B cell (primary cell): Measurements from ENCODE around the gene MPLKIP. TPM values are rescaled to one million over a fixed set of nuclear protein-coding genes. Genes with fewer than 3 reads are reported as not detected.

Experiments used
- ATAC-seq: fragments of 200-7000 bp; cut with Tn5 transposase; one replicate; pipeline ENCODE4 v1.10.0; 2021; ENCODE audit warnings: low read depth, mild to moderate bottlenecking, moderate number of reproducible peaks, moderate library complexity
- CTCF ChIA-PET: fragments of 350-600 bp; sonication (Branson Sonifier 250); formaldehyde crosslinking; loops from one replicate; lab custom pipeline; 2021; ENCODE audit warnings: antibody characterized with exemption, inconsistent platforms; lab: Charles Lee
- POLR2A ChIA-PET: fragments of 350-600 bp; sonication (Branson Sonifier 250); formaldehyde crosslinking; loops from one replicate; lab custom pipeline; 2021; ENCODE audit warnings: antibody characterized with exemption; lab: Charles Lee
- DNase-seq: peaks from one replicate; pipeline ENCODE4 v3.0.0; 2013
- H2AFZ ChIP-seq: 2 replicates; pipeline ENCODE4 v1.6.1; 2012; ENCODE audit warnings: mild to moderate bottlenecking, low read depth, low read length; ENCODE audit not compliant: insufficient read depth, poor library complexity, severe bottlenecking
- H3K27ac ChIP-seq, 2 donors: 1 replicate in 1 of 2; 2 replicates in 1 of 2; pipeline ENCODE4 v1.5.1; 2012 to 2013; ENCODE audit warnings: low read length in 2 of 2, mild to moderate bottlenecking in 2 of 2, moderate library complexity in 1 of 2
- H3K27me3 ChIP-seq, 4 experiments: fragments of 200-600 bp in 1 of 4; sonication (generic) in 1 of 4; replicated peaks in 1 of 4; 1 replicate in 2 of 4; 2 replicates in 2 of 4; pipeline versions ENCODE4 v1.6.1 to v1.7.0; 2013 to 2016; ENCODE audit warnings: low read length in 3 of 4, mild to moderate bottlenecking in 2 of 4, mixed read lengths in 1 of 4, moderate library complexity in 1 of 4; ENCODE audit not compliant: insufficient read depth in 4 of 4, control insufficient read depth in 3 of 4; ENCODE audit errors: control extremely low read depth in 1 of 4
- H3K36me3 ChIP-seq, 2 experiments: replicated peaks in 1 of 2; 1 replicate in 1 of 2; 2 replicates in 1 of 2; pipeline versions ENCODE4 v1.6.1 to v1.7.1; 2013; ENCODE audit warnings: low read length in 1 of 2; ENCODE audit not compliant: insufficient read depth in 2 of 2, control insufficient read depth in 1 of 2; ENCODE audit errors: control extremely low read depth in 1 of 2, extremely low read depth in 1 of 2
- H3K4me1 ChIP-seq, 2 donors: fragments of 200-600 bp in 1 of 2; sonication (generic) in 1 of 2; 1 replicate in 1 of 2; 2 replicates in 1 of 2; pipeline versions ENCODE4 v1.5.1 to v1.6.1; 2013 to 2017; ENCODE audit warnings: low read length in 2 of 2; ENCODE audit not compliant: control insufficient read depth in 2 of 2, insufficient read depth in 2 of 2
- H3K4me2 ChIP-seq: replicated peaks from 2 replicates; pipeline ENCODE3; 2012; ENCODE audit warnings: mild to moderate bottlenecking, low read depth, low read length; ENCODE audit not compliant: poor library complexity, severe bottlenecking
- H3K4me3 ChIP-seq, 5 experiments: fragments of 200-600 bp in 1 of 5; sonication (generic) in 1 of 5; 1 replicate in 3 of 5; 2 replicates in 2 of 5; pipeline versions ENCODE4 v1.5.1 to v1.7.0; 2011 to 2016; ENCODE audit warnings: low read length in 4 of 5, mild to moderate bottlenecking in 4 of 5, low read depth in 2 of 5, control low read depth in 1 of 5, moderate library complexity in 1 of 5; ENCODE audit not compliant: insufficient read depth in 1 of 5; ENCODE audit errors: control extremely low read depth in 1 of 5, extremely low read depth in 1 of 5
- H3K79me2 ChIP-seq: fragments of 200-600 bp; sonication (generic); one replicate; pipeline ENCODE4 v1.6.0; 2016; ENCODE audit warnings: low read length; ENCODE audit not compliant: control insufficient read depth, insufficient read depth
- H3K9ac ChIP-seq: fragments of 200-600 bp; sonication (generic); 2 replicates; pipeline ENCODE4 v1.6.1; 2017; ENCODE audit warnings: mild to moderate bottlenecking, low read length, moderate library complexity
- H3K9me3 ChIP-seq, 3 donors: one replicate each; pipeline versions ENCODE4 v1.6.1 to v1.7.1; 2013; ENCODE audit warnings: low read length in 2 of 3; ENCODE audit not compliant: control insufficient read depth in 2 of 3, insufficient read depth in 1 of 3; ENCODE audit errors: control extremely low read depth in 1 of 3
- H4K20me1 ChIP-seq: 2 replicates; pipeline ENCODE4 v1.6.0; 2012; ENCODE audit warnings: mild to moderate bottlenecking, low read length; ENCODE audit not compliant: insufficient read depth, control insufficient read depth, poor library complexity, severe bottlenecking
- H3K27ac Mint-ChIP-seq: one replicate; pipeline ENCODE4 v1.8.0; 2021; ENCODE audit warnings: mixed read lengths
- H3K27me3 Mint-ChIP-seq: one replicate; pipeline ENCODE4 v1.8.0; 2021; ENCODE audit warnings: mixed read lengths
- H3K4me1 Mint-ChIP-seq: one replicate; pipeline ENCODE4 v1.8.0; 2021; ENCODE audit warnings: mixed read lengths
- H3K4me3 Mint-ChIP-seq: one replicate; pipeline ENCODE4 v1.8.0; 2021; ENCODE audit warnings: mixed read lengths
- H3K9me3 Mint-ChIP-seq: one replicate; pipeline ENCODE4 v1.8.0; 2022; ENCODE audit warnings: mixed read lengths; ENCODE audit not compliant: insufficient read depth
- EZH2 ChIP-seq: IDR thresholded peaks from 2 replicates; pipeline ENCODE4 v1.6.1; 2012; ENCODE audit warnings: borderline replicate concordance, low read depth, mild to moderate bottlenecking, moderate library complexity, low read length; ENCODE audit not compliant: insufficient read depth, poor library complexity, severe bottlenecking
- WGBS: methylation state at CpG from one replicate; pipeline ENCODE4 v1.1.5; 2013; ENCODE audit warnings: missing lambda C conversion rate; ENCODE audit not compliant: insufficient coverage; 5-methylcytosine and 5-hydroxymethylcytosine counted together
- intact Hi-C: fragments of 100-400 bp; cut with micrococcal nuclease; formaldehyde crosslinking; loops from one replicate; pipeline ENCODE4 v1.10.0; 2022
- polyA plus RNA-seq: library from polyadenylated mRNA; depleted of rRNA; stranded (reverse); fragments of >200 nt; gene quantifications from 2 replicates; pipeline ENCODE4 v1.2.3, GENCODE V29; 2012
- total RNA-seq, 2 donors: library from RNA; stranded (reverse); fragments of 120-200 nt in 1 of 2; gene quantifications; 1 replicate in 1 of 2; 2 replicates in 1 of 2; pipeline versions ENCODE4 v1.2.3 to v1.2.4, GENCODE V29; 2013 to 2022
- TF ChIP-seq, protein P1 (sequence below): fragments of 200-600 bp; IDR thresholded peaks from one replicate; pipeline ENCODE4 v1.8.0; 2022; ENCODE audit warnings: antibody characterized with exemption, mild to moderate bottlenecking

Gene MPLKIP
- total and polyA plus RNA-seq, 2 donors (not counting 1 experiment from before 2014, with no cell fraction given), result 23.2 to 34.1 TPM

DNA sequence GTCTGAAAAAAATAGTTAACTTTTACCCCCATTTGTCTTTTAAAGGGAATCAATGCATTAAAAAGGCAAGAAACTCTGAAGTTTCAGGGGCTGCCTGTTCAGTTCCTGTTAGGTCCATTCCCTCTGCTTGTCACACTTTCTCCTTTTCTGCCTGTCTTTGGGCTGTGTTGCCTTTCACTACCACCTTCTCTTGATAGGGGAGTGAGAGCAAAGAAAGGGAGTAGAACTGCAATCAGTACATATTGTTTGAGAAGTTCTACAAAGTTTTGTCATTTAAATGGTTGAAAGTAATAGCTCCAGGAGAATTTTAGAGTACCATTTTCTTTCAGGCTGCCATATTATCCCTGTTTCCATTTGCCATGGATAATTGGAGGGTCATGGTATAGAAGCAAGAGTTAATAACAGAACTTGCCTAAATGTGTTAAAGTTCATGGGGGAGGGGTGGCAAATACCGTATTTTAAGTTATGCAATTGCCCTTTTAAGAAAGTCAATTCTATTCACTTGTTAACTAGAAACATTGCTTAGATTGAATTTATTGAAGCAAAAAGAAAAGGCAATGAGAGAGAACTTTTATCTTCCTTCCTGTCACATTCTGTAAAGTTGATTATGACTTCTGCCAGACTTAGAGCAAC, 38.6 kb downstream of the MPLKIP start:
- H3K36me3 ChIP-seq, result peaks cover 4 to 35% of the 10 kb centered on the region in 2 experiments
- H3K4me2 ChIP-seq, result no peak overlapping the region
- H3K9ac ChIP-seq, result no peak overlapping the region
- intact Hi-C loops, result no loop called here
- no peak overlapping the region for H3K27ac ChIP-seq
- no peaks in the 10 kb centered on the region for H3K79me2 ChIP-seq
- ChIA-PET POLR2A (no interaction called here), CTCF (interaction anchor here (0.7 kb wide), 1 partner anchor 39 kb away, joined by 3 read pairs; the partner anchor contains the start of genes MPLKIP and SUGCT)
- H3K27ac Mint-ChIP-seq, result no peak overlapping the region
- no CpG with 5 or more reads among the region's 1 CpG for WGBS
- H3K27me3 ChIP-seq, result no peaks in the 10 kb centered on the region
- no peak overlapping the region for H2AFZ ChIP-seq
- H4K20me1 ChIP-seq, result no peaks in the 10 kb centered on the region
- H3K9me3 Mint-ChIP-seq, result no peaks in the 10 kb centered on the region
- no peak overlapping the region for H3K4me3 ChIP-seq
- no peak overlapping the region for H3K4me3 Mint-ChIP-seq
- DNase-seq (no peak), ATAC-seq (no peak)
- no peaks in the 10 kb centered on the region for H3K4me1 ChIP-seq
- H3K9me3 ChIP-seq, result no peaks in the 10 kb centered on the region
- TF ChIP-seq, protein P1, sequence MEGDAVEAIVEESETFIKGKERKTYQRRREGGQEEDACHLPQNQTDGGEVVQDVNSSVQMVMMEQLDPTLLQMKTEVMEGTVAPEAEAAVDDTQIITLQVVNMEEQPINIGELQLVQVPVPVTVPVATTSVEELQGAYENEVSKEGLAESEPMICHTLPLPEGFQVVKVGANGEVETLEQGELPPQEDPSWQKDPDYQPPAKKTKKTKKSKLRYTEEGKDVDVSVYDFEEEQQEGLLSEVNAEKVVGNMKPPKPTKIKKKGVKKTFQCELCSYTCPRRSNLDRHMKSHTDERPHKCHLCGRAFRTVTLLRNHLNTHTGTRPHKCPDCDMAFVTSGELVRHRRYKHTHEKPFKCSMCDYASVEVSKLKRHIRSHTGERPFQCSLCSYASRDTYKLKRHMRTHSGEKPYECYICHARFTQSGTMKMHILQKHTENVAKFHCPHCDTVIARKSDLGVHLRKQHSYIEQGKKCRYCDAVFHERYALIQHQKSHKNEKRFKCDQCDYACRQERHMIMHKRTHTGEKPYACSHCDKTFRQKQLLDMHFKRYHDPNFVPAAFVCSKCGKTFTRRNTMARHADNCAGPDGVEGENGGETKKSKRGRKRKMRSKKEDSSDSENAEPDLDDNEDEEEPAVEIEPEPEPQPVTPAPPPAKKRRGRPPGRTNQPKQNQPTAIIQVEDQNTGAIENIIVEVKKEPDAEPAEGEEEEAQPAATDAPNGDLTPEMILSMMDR, result no peak
- TF ChIP-seq EZH2, result no peak
- H3K27me3 Mint-ChIP-seq, result no peaks in the 10 kb centered on the region
- H3K4me1 Mint-ChIP-seq, result peaks cover 2% of the 10 kb centered on the region

DNA sequence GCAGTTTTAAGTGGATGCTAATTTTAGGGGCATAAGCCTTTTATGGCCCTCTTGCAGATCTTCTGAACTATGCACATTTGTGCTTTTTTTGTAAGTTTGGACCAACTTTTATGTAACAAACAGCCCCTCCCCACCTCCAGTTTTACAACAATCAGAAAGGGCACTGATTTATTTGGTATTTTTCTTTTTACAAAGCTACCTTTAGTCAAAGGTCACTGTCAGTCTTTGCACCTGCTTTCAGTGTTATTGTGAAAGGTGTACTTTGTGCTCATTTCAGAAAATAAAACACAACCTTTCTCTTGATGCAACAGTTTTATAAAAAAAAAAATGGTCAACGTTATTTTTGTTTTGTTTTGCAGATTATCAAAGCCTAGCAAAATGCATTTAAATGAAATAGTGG, 39.2 kb downstream of the MPLKIP start:
- no CpG with 5 or more reads among the region's 1 CpG for WGBS
- peaks cover 2% of the 10 kb centered on the region for H3K4me1 Mint-ChIP-seq
- intact Hi-C loops, result no loop called here
- H3K4me3 Mint-ChIP-seq, result no peak overlapping the region
- H3K27me3 Mint-ChIP-seq, result no peaks in the 10 kb centered on the region
- H3K27ac ChIP-seq, result no peak overlapping the region
- ATAC-seq (no peak), DNase-seq (no peak)
- H3K9me3 Mint-ChIP-seq, result no peaks in the 10 kb centered on the region
- ChIA-PET CTCF (interaction anchor here (0.7 kb wide), 1 partner anchor 40 kb away, joined by 3 read pairs; the partner anchor contains the start of genes MPLKIP and SUGCT), POLR2A (no interaction called here)
- no peak overlapping the region for H3K4me2 ChIP-seq
- no peak overlapping the region for H3K9ac ChIP-seq
- H4K20me1 ChIP-seq, result no peaks in the 10 kb centered on the region
- no peaks in the 10 kb centered on the region for H3K9me3 ChIP-seq
- TF ChIP-seq, protein P1, result no peak
- TF ChIP-seq EZH2, result no peak
- H2AFZ ChIP-seq, result no peak overlapping the region
- peaks cover 4 to 41% of the 10 kb centered on the region in 2 experiments for H3K36me3 ChIP-seq
- H3K4me3 ChIP-seq, result no peak overlapping the region
- no peaks in the 10 kb centered on the region for H3K79me2 ChIP-seq
- no peaks in the 10 kb centered on the region for H3K4me1 ChIP-seq
- H3K27ac Mint-ChIP-seq, result no peak overlapping the region
- no peaks in the 10 kb centered on the region for H3K27me3 ChIP-seq
